DND-41 (cell line): ENCODE data around the gene INPP5J.

Experiments used
- ATAC-seq: fragments of 200-7000 bp; cut with Tn5 transposase; 3 replicates; pipeline ENCODE4 v1.9.1; 2021; ENCODE audit warnings: low read depth; ENCODE audit not compliant: insufficient read depth
- DNase-seq: peaks from one replicate; pipeline ENCODE4 v3.0.0-alpha.2; 2020
- H2AFZ ChIP-seq: 2 replicates; pipeline ENCODE4 v1.6.0; 2012; ENCODE audit warnings: low read depth, low read length
- H3K27ac ChIP-seq: 2 replicates; pipeline ENCODE4 v1.5.1; 2012; ENCODE audit warnings: low read length, inconsistent platforms
- H3K27me3 ChIP-seq: fragments of 200-600 bp; sonication (generic); 2 replicates; pipeline ENCODE4 v1.6.0; 2012; ENCODE audit warnings: low read length, mild to moderate bottlenecking, inconsistent platforms; ENCODE audit not compliant: insufficient read depth, poor library complexity
- H3K36me3 ChIP-seq: 2 replicates; pipeline ENCODE4 v1.5.1; 2012; ENCODE audit warnings: low read length, inconsistent platforms; ENCODE audit not compliant: insufficient read depth
- H3K4me1 ChIP-seq: 2 replicates; pipeline ENCODE4 v1.5.1; 2012; ENCODE audit warnings: mild to moderate bottlenecking, low read length; ENCODE audit not compliant: insufficient read depth
- H3K4me2 ChIP-seq: 2 replicates; pipeline ENCODE4 v1.6.0; 2012; ENCODE audit warnings: mild to moderate bottlenecking, moderate library complexity, low read length, inconsistent platforms; ENCODE audit not compliant: insufficient read depth
- H3K4me3 ChIP-seq, 2 experiments: fragments of 200-600 bp in 1 of 2; shearing (Covaris generic) in 1 of 2; 2 replicates each; pipeline ENCODE4 v1.5.1; 2012 to 2016; ENCODE audit warnings: inconsistent platforms in 2 of 2, low read length in 2 of 2, mild to moderate bottlenecking in 2 of 2, low read depth in 1 of 2, moderate library complexity in 1 of 2
- H3K79me2 ChIP-seq: 2 replicates; pipeline ENCODE4 v1.6.0; 2012; ENCODE audit warnings: low read length, inconsistent platforms; ENCODE audit not compliant: insufficient read depth
- H3K9ac ChIP-seq: 2 replicates; pipeline ENCODE4 v1.6.0; 2012; ENCODE audit warnings: low read depth, mild to moderate bottlenecking, inconsistent platforms, low read length, moderate library complexity
- H3K9me3 ChIP-seq: 2 replicates; pipeline ENCODE4 v1.5.1; 2012; ENCODE audit warnings: low read length, moderate library complexity, mild to moderate bottlenecking, inconsistent platforms; ENCODE audit not compliant: insufficient read depth, severe bottlenecking
- H4K20me1 ChIP-seq: 2 replicates; pipeline ENCODE4 v1.6.0; 2012; ENCODE audit warnings: low read length; ENCODE audit not compliant: insufficient read depth
- EZH2 ChIP-seq: IDR thresholded peaks from 3 replicates; pipeline ENCODE4 v1.6.1; 2012; ENCODE audit warnings: borderline replicate concordance, low read depth, mild to moderate bottlenecking, moderate library complexity, low read length, inconsistent platforms; ENCODE audit not compliant: severe bottlenecking
- TF ChIP-seq, protein P1 (sequence below): IDR thresholded peaks from 2 replicates; pipeline ENCODE4 v1.5.1; 2012; ENCODE audit warnings: borderline replicate concordance, low read length, moderate library complexity, mild to moderate bottlenecking; ENCODE audit not compliant: poor library complexity, severe bottlenecking; ENCODE audit errors: extremely low read depth

The INPP5J gene

GRCh38 chr22:31128156-31128555 lies 5.4 kb downstream of the INPP5J start:
- no peak overlapping the region for H2AFZ ChIP-seq
- no peaks in the 10 kb centered on the region for H4K20me1 ChIP-seq
- no peaks in the 10 kb centered on the region for H3K27me3 ChIP-seq
- H3K4me2 ChIP-seq = no peak overlapping the region
- no peak overlapping the region for H3K27ac ChIP-seq
- H3K4me3 ChIP-seq = no peak overlapping the region
- no peaks in the 10 kb centered on the region for H3K9me3 ChIP-seq
- TF ChIP-seq, protein P1, sequence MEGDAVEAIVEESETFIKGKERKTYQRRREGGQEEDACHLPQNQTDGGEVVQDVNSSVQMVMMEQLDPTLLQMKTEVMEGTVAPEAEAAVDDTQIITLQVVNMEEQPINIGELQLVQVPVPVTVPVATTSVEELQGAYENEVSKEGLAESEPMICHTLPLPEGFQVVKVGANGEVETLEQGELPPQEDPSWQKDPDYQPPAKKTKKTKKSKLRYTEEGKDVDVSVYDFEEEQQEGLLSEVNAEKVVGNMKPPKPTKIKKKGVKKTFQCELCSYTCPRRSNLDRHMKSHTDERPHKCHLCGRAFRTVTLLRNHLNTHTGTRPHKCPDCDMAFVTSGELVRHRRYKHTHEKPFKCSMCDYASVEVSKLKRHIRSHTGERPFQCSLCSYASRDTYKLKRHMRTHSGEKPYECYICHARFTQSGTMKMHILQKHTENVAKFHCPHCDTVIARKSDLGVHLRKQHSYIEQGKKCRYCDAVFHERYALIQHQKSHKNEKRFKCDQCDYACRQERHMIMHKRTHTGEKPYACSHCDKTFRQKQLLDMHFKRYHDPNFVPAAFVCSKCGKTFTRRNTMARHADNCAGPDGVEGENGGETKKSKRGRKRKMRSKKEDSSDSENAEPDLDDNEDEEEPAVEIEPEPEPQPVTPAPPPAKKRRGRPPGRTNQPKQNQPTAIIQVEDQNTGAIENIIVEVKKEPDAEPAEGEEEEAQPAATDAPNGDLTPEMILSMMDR = no peak
- TF ChIP-seq EZH2 = no peak
- H3K9ac ChIP-seq = no peak overlapping the region
- H3K4me1 ChIP-seq = no peaks in the 10 kb centered on the region
- DNase-seq (no peak), ATAC-seq (no peak)
- H3K79me2 ChIP-seq = no peaks in the 10 kb centered on the region
- no peaks in the 10 kb centered on the region for H3K36me3 ChIP-seq

DNA sequence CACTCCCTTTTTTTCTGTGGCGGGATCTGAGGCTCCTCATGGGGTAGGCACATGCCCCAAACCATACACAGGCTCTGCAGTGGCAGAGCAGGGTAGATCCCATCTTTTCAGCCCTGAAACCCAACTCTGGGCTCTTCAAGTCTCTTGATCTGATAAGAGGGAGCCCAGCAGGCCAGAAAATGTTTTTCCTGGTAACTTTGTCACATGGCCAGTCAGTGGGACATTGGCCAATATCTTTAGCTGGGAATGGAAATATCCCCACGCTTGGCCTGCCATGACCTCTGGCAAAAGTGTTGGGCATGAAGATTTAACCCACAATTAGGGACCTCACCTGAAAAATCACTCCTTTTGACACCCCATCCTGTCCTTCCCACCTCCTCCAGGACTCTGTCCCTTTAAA lies 8.1 kb downstream of the INPP5J start:
- Histone ChIP-seq H3K4me3 (no peak overlapping the region), H3K9me3 (no peaks in the 10 kb centered on the region), H3K27ac (no peak overlapping the region), H3K4me1 (no peaks in the 10 kb centered on the region), H4K20me1 (no peaks in the 10 kb centered on the region), H2AFZ (no peak overlapping the region), H3K79me2 (no peaks in the 10 kb centered on the region), H3K27me3 (no peaks in the 10 kb centered on the region), H3K9ac (no peak overlapping the region), H3K4me2 (no peak overlapping the region), H3K36me3 (no peaks in the 10 kb centered on the region)
- no peak for TF ChIP-seq EZH2
- TF ChIP-seq, protein P1 = no peak
- ATAC-seq (no peak), DNase-seq (no peak)

DNA sequence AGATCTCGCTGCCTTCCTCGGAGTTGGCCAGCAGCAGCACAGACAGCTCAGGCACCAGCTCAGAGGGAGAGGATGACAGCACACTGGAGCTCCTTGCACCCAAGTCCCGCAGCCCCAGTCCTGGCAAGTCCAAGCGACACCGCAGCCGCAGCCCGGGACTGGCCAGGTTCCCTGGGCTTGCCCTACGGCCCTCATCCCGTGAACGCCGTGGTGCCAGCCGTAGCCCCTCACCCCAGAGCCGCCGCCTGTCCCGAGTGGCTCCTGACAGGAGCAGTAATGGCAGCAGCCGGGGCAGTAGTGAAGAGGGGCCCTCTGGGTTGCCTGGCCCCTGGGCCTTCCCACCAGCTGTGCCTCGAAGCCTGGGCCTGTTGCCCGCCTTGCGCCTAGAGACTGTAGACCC lies 11.1 kb downstream of the INPP5J start:
- Histone ChIP-seq H3K36me3 (no peaks in the 10 kb centered on the region), H3K9ac (no peak overlapping the region), H4K20me1 (no peaks in the 10 kb centered on the region), H3K27ac (no peak overlapping the region), H2AFZ (no peak overlapping the region), H3K79me2 (no peaks in the 10 kb centered on the region), H3K27me3 (no peaks in the 10 kb centered on the region), H3K4me3 (no peak overlapping the region), H3K4me1 (no peaks in the 10 kb centered on the region), H3K9me3 (no peaks in the 10 kb centered on the region), H3K4me2 (no peak overlapping the region)
- ATAC-seq (no peak), DNase-seq (no peak)
- TF ChIP-seq, protein P1 = no peak
- TF ChIP-seq EZH2 = no peak

DNA sequence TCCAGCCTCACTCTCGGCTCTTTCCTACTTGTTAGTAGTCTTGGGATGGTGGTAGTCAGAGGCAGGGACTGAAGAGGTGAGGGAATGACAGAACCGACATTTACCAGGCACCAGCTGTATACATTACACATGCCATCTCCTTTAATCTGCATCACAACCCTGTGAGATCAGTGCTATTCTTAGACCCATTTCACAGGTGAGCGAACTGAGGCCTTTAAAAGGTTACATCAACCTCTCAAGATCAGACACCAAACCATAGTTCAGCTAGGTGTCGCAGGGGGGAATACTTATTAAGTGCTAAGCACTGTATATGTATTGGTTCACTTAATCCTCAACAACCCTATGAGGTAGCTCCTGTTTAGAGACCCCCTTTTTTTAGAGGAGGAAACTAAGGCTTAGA lies 11.9 kb downstream of the INPP5J start:
- no peak for TF ChIP-seq EZH2
- TF ChIP-seq, protein P1 = no peak
- Histone ChIP-seq H3K9me3 (no peaks in the 10 kb centered on the region), H3K27me3 (no peaks in the 10 kb centered on the region), H4K20me1 (no peaks in the 10 kb centered on the region), H3K4me3 (no peak overlapping the region), H3K36me3 (no peaks in the 10 kb centered on the region), H2AFZ (no peak overlapping the region), H3K27ac (no peak overlapping the region), H3K4me1 (no peaks in the 10 kb centered on the region), H3K4me2 (no peak overlapping the region), H3K9ac (no peak overlapping the region), H3K79me2 (no peaks in the 10 kb centered on the region)
- DNase-seq = no peak
- ATAC-seq = no peak
